Stimulated activated CD8-positive, alpha-beta memory T cell treated with anti-CD3 and anti-CD28 coated beads, Interleukin-4, amount 100 ng/mL, for 4 hours (primary cell): ENCODE measurements around the gene ASB7.
"Not testable (repeated sequence)": the region's sequence is repeated elsewhere in the genome, so short reads cannot be mapped to it uniquely, and the experiment has no call there.

Experiments
- DNase-seq, 2 donors: peaks; one replicate each; pipeline ENCODE4 v3.0.0-alpha.2; 2020; ENCODE audit warnings: low read depth in 2 of 2, low spot score in 1 of 2

Gene ASB7

DNA sequence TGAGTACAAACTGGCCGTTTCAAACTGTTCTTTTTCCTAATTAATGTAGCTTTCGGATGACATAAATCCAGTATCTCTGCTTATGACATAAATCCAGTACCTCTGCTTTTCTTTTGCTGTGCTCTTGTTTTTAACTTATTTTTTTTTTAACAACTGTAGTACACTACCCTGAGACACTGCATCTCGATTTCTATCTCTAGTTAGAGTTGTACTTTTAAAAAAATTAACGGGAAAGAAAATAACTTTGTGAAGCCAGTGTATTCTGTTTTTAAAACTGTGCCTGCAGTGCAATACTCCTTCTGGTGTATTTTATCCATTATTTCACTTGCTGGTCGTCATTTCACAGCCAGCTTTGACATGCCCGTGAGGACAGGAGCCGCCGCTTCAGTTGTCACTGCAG, 46.6 kb downstream of the ASB7 start:
- no peak for DNase-seq

- no peak for DNase-seq
Measured at GRCh38 chr15:100650685-100651084, 48.3 kb downstream of the ASB7 start.

DNA sequence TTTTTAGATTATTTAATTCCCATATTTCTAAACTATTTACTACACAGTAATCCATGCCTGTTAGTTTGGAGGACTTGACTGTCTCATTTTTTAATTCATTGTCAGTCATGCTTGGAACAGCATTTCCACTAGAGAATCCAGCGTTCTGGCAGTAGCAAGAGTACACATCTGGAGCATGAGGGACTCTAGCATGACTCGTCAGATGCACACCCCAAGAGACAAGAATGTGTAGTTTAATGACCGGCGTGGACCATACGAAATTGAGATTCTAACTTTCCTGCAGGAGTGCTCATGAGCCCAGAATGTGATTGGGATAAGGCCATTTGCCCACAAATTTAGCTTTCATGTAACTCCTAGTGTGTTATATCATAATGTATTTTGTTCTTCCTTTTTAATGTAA, 48.9 kb downstream of the ASB7 start:
- no peak for DNase-seq

GRCh38 chr15:100652116-100652515, 49.7 kb downstream of the ASB7 start:
- DNase-seq, result no peak

DNA sequence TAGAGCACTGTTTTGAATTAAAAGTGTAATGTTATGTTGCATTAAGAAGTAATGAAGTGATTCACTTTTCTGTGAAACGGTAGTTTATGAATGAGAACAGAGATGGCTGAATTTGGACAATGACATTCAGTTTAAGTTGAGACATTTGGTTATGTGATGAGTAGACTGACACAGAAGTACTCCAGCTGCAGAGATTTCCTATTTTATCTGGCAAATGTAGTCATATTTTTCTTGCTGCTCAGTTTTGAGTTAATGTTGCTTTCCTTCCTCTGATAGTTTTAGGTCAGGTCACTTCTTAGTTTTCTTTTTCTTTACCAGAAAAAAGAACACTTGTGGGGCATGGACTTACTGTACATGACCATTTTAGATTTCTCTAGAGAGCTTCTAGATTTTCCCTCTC, 51.2 kb downstream of the ASB7 start:
- DNase-seq, result no peak

GRCh38 chr15:100658895-100659294, 56.5 kb downstream of the ASB7 start:
- no peak for DNase-seq

DNA sequence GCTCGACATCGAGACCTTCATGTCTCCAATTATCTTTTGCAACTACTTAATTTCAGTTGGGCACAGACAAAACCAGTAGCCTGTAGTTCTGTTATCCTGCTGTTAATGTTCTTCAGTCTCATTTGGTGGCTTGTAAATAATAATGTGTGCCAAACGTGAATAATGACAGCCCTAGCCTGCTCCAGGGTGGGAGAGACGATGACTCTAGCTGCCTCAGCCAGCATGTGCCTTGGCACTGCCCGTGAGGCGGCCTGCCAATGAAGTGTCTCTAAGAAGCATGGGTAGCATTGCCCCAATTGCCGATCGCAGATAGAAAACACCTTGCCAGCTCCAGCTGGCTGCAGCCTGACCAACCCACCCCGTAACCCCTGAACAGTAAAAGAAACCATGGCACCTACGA, 58.8 kb downstream of the ASB7 start:
- no peak for DNase-seq

DNA sequence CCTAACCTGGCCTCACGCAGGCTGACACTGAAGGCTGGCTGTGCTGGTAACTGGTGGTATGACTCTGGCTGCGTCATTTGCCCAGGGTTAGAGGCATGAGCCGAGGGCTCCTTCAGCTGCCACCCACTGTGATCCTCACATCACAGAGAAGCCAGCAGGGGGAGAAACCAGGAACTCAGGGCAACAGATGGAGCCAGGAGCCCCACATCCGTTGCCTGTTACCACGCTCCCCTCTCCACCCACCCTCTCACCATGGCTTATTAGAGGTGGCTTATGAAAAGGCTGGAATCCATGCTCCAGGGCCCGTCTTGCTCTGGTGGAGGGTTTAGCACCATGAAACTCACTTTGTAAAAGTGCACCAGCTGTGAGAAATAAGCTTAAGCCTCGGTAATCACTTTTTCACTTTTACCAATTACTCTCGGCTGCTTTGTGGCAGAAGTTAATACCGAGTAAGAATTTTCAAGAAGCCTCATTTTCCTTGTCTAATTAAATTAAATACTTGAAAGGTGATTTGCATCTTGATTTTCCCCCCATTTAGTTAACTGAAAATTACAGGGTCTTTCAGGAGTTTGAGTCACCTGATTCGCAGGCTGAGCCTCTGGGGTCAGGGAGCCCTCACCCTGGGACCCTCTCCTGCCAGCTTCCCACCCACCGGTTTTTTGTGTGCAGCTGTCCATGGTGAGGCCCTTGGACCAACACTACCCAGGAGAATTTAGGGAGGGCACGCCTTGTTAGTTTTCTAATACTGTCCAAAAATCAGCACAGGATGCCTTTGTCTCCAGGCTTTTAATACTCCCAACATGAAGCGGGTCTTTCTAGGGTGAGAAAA, 60.9 kb downstream of the ASB7 start:
- DNase-seq, result no peak

DNA sequence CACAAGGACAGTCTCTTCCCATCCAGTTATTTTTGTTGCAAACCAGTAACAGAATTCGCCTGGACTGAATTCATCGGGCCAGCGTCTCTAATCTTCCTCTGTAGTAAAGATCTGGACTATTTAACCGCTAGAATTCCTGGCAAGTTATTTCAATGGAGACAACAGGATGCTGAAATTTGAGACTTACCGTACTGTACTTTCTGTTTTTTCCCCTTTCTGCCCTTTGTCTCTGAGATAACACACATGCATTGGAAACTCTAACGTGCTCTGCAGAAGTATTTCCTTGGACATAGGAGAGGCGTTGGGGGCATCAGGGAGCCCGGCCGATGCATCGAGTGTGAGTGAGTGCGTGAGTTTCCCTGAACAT, 61.5 kb downstream of the ASB7 start:
- no peak for DNase-seq

GRCh38 chr15:100665570-100665969, 63.2 kb downstream of the ASB7 start:
- no peak for DNase-seq

DNA sequence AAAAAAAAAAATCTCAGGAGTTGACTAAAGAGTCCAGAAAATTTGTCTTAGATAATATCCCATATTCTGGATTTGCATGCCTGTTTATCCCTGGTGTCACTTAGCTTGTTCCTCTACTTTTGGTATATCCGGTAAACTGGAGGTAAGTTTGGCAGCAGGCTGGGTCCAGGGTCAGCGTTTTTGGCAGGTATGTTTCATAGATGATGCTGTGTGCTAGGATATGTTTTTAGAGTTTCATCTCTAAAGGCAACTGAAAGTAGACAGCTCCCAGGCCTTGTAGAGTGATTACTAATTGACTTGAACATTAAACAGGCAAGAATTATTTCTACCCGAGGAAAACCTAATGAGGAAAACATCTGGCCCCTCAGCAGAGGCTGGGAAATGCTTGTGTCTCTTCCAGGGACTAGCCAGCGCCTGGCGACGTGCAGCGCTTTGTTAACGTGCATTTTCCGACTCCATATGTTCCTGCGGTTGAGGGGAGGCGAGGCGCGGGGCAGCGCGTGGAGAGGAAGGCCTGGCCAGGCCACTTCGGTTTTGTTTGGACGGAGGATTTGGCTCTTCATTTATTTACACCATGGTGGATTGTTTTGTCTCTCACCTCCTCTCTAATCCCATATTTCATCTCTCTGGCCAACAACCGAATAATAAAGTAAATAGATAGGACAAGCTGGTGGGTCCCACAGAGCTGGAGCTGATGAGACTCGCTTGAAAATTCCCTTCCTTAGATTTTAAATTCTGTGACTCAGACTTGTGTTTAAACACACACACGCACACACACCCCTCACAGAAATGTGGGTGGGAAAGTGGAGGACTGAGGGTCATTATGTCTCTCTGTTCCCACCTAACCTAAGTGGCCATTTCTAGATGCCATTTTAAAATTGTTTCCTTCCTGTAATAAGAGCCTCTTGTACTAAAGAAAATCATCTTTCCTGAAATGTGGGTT, 65.3 kb downstream of the ASB7 start:
- DNase-seq, result no peak

DNA sequence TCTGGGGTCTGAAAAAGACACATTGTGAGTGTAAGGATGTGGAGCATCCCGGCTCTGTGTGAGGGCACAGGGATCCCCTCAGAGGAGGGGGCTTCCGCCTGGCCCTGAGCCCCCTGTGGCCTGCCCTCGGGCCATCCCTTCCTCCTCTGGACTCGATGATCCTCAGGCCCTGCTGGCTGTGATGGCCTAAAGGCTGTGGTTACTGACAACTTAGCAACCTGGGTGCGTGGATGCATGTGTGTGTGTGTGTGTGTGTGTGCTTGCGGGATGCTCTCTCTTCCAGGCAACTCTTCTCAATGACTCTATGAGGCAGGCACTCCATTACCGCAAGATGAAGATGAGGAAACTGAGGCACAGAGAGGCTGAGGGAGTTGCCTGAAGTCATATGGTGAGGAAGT, 66.0 kb downstream of the ASB7 start:
- no peak for DNase-seq

GRCh38 chr15:100669260-100669659, 66.9 kb downstream of the ASB7 start:
- no peak for DNase-seq

- DNase-seq, result no peak
Measured at GRCh38 chr15:100670505-100671021, 68.2 kb downstream of the ASB7 start.

DNA sequence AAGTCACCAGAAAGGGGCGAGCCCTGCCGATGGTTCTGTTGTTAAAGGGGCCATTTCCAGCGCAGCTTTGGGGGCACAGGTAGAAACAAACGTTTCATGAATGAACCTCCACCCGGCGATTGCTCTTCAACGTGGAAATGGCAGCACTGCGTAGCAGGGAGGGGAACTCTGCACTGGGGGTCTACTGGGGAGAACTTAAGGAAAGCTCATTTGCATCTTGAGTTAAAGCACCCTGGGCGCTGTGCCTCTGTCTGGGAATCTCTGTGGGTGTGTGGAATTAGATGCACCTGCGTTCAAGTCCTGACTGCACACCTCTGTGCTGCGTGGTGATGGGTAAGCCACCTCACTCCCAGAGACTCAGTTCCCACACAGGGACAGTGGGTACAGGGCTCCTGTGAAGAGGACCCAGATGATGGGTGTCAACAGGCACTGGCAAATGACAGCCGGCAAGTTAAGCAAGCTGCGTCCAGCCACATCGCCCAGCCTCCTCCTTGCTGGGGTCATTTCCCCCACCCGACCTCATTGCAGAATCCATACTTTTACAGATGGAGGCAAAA, 68.8 kb downstream of the ASB7 start:
- no peak for DNase-seq

DNA sequence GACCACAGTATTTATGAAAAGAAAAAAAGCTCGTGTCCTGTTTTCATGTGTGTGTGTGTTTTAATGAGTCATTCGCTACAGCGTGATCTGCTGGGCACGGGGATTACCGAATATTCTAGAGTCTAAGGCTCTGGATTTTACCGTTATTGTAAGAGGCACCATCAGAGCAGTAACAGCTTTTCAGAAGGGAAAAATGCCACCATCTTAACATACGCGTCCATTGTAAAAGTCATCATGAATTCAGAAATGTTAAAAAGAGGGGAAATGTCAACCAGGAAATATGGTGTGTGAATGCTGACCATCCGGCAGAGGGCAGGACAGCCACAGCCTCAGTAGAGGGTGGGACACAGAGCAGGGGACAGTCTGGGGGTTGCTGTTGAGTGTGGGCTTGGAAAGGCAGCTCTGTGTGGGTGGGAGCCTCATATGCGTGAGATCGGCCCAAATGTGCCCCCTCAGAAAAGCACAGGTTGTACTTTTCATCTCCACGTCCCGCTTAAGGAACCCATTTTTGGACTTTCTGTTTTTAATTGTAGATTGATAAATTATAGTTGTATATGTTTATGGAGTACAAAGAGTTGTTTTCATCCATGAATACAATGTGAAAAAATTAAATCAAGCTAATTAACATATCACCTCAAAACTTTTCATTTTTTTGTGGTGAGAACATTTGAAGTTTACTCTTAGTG, 69.6 kb downstream of the ASB7 start:
- no peak for DNase-seq

DNA sequence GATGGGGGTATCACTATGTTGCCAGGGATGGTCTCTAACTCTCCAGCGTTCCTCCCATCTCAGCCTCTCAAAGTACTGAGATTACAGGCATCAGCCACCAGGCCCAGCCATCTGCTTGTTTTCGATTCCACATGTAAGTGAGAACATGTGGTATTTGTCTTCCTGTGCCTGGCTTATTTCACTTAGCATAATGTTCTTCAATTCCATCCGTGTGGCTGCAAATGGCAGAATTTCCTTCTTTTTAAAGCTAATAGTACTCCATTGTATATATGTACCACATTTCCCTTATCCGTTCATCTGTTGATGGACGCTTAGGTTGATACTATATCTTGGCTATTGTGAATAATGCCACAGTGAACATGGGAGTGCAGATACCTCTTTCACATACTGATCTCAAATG, 70.6 kb downstream of the ASB7 start:
- DNase-seq, result no peak

- not testable (repeated sequence) for DNase-seq
Measured at GRCh38 chr15:100679151-100679550, 76.8 kb downstream of the ASB7 start.

DNA sequence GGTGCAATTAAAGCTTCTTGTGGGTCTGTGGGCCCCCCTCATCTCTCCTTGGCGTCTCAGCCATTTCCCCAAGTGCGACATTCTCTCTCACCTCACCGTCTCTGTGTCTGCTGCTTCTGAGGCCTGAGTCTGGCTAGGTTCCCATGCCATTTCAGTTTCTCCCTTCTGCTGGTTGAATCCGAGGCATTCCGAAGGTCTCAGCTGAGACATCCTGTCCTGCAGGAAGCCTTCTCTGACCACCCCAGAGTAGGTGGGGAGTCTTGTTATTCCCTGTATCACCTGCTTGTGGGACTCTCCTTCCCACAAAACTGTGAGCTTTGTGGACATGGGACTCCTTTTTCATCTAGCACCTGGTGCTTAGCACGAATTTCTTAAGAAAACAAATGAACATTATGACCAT, 78.3 kb downstream of the ASB7 start:
- no peak for DNase-seq

DNA sequence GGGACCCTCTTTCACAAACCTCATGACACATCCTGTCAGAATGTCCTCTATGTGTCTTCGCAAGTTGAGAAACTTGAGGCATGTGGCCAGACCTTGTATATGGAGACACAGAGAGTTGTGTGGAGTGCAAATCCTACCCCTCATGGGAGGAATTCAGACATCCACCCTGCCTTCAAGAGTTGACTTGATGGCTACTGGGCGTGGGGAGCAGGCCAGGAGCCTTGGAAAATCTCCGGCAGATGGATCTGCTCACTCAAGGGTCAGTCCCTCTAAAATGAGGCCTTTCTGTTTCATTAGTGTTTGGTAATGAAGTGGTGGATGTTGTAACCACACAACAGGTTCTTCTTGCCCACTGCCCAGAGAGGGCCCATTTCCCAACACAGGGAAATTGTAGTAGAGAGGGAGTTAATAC, 79.0 kb downstream of the ASB7 start:
- no peak for DNase-seq

DNA sequence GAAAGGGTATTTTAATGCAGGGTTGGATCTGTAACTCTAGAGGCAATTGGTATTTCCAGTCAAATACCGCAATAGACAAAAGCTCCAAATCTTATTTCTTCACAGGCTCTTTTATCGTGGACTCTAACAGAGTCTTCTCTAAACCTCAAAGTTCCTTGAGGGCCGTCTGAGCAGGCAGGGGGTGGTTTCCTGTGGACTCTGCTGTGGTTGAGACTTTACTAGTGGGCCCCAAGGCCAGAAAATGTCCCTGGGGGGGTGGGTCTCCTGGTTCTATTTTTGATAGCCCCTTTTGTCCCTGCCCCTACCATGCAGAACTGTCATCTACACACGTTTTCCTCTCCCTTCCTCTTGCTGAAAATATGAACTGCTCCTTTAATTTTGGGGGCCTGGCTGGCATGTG, 80.1 kb downstream of the ASB7 start:
- no peak for DNase-seq
